GDM1 (cell line): Measurements from ENCODE around the gene TSPAN31.

Experiments
- DNase-seq: peaks from one replicate; lab custom pipeline; 2025; lab: John Stamatoyannopoulos, UW

TSPAN31 gene

DNA sequence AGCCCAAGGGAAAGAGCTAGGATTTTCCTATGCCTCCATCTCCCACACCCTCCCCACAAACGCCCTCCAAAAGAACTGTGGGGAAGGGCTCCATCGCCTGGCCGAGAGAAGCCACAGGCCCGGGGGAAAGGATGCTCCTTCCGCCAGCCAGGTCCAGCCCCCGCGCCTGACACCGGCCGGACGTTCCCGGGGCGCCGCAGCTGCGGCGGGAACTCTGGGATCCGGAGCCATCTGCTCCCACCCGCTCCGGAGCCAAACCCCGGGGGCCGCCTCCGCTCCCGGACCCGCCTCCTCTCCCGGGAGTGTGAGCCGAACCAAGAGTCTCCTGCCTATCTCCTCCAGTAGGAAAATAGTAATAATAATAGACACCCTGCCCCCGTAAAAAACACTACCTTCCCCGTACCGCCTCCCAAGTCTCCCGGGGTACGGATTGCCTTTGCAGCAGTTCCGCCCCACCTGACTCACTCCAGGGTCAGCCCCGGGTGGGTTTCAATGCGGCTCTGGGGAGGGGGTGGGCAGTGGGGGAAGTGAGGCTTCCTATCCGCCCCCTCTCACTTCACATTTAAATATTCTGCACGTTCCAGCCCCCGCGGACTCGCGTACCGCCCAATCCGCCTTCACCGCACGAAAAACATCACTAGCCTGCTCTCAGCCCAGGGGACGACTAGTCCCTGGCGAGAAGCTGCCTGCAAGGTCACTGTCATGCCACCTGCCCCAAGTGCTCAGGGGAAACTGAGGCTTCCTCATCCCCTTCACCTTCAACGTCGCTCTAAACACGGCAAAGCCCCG lies 8.7 kb upstream of the TSPAN31 start:
- DNase-seq = no peak

DNA sequence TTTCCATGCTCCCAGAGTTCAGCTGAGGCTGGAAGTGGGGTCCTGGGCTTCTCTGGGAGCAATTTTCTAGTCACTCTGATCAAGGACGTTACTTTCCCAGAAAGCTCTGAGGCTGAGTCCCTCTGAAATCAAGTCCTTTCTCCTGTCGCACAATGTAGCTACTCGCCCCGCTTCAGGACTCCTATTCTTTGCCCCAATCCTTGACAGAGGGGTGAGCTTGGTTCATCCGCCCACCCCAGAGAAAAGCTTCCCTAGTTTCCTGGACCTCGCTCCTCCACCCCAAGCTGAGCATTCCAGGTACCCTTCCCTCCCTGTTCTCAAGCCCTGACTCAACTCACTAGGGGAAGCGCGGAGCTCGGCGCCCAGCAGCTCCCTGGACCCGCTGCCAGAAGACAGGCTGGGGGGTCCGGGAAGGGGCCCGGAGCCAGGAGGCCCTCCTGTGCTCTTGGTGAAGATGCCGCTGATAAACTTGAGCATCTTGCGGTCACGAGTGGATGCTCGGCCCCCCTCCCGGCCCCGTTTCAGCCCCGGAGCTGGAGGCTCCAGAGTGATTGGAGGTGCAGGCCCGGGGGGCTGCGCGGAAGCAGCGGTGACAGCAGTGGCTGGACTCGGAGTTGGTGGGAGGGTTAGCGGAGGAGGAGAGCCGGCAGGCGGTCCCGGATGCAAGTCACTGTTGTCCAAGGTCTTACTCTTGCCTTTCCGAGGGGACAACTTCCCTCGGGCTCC lies 7.9 kb upstream of the TSPAN31 start:
- no peak for DNase-seq

- DNase-seq = no peak
These were observed 7.1 kb upstream of the TSPAN31 start for GRCh38 chr12:57737467-57738460.

DNA sequence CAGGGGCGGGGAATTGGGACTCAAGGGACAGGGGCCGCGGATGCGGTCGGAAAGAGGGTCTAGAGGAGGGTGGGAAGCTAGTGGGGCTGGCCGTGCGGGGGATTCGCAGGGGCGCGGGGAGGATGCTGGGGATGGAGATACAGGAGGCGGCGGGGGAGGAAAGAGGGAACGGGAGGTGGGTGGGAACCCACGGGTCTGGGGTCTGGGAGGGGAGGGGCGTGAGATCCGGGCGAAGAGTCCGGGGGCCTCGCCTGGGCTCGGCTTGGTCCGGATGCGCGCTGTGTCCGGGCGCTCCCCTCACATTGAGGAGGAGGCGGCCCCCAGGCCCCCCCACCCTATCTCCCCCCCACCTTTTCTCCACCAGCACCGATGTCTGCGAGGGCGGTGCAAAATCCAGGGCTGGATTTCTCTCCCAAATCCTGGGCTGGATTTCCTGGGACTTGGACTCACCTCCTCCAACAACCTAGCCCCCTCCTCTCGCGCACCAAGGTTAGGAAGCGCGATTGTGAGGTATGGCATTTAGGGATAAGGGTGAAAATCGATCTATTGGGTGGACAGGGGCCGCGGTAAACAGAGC lies 6.1 kb upstream of the TSPAN31 start, which contains the start of gene AGAP2:
AGAP2 (minus strand) TSS at position 82 of the 577 bp plus-strand sequence. CDS start 496 bp downstream, outside the sequence.
- DNase-seq = no peak

DNA sequence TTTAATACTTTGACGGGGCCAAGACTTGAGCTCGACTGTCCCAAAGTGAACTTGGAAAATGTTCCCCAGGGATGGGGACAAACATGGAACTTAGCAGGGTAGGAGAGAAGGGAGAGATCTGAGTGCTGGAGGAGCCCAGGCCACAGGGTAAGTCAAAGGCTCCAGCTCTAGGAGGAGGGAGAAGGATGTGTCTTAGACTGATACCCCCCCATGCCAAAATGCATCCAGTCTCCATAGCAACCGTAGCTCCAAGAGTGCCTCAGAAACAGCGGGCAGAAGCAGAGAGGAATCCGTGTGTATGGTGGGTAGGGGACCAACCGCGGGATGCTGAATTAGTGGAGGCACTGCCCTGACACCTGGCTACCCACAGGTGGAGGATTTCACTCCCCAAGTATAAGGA lies 5.5 kb upstream of the TSPAN31 start:
- DNase-seq = no peak

DNA sequence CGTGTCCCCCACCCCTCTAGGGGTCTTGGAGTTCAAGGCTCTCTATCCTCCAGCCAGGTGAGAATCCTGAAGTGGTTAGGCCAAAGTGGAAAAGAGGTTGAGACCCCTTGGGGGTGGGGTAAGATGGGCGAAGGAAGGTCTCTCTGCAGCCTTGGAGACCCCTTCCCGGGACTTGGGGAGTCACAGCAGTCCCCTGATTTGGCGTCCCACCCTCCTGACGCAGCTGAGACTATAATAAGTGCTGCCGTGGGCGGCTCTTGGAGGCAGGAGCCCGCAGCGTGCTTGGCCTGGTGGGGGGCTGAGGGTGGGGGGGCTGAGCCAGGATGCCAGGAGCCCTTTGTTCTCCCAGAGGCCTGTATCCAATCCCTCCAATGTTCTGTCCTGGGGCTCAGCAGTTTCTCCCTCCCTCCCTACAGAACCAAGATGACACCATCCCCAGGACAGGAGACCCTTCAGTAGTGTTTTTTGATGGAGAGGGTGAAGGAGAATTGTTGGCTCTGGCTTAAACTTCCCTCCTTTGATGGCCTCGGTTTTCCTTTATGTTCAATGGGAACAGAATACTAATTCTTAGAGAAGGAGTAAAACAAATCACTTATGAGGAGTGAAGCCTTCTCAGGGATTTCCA lies 4.8 kb upstream of the TSPAN31 start:
- DNase-seq = no peak

DNA sequence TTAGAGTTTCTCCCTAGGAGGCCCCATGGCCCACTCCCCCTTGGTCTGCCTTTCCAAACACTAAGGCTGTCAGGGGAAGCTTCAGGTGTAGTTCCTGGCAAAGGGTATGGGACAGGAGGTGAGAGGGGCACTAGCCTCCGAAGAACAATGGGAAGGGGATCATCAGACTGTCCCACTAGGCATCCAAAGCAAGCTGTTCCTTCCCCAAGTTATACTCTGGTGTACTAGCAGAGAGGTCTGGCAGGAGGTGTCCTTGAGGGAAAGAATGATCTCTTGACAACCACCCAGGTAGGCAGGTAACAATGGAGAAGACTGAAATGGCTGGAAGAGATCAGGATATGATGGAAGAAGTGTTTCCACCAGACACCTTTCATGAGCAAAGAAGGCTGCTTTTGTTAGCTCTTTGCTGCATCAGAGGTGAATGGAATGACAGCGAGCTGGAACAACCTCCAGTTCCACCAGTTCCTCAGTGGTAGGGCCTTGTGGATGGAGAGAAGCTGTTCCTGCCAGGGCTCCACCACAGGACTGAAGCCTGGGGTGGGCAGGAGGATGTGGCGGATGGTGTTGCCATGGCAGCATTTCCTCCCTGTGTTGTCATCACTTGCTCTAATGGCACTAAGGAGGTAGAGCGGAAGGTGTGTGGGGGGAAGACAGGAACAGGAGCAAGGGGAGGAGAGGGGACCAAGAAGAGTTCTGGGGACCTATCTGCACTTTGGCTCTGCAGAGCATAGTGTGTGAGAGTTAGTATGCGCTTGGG lies 4.0 kb upstream of the TSPAN31 start:
- peak; percentile 89 for DNase-seq

DNA sequence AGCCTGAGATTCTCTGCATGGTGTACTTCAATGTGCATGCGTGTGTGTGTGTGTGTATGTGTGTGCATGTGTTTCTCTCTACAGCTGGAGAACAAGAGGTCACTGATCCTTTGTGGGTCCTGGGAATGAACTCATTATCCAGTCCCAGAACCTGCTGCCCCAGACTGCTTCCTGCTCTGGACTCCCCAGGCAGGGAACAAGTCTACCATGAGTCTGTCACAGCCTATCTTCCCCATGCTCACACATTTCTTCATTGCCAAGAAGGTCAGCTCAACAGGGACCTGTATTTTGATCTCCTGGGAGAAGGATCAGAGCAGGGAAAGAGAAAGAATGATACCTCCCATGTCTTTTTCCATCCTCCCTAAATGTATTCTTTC lies 3.4 kb upstream of the TSPAN31 start:
- DNase-seq = no peak

DNA sequence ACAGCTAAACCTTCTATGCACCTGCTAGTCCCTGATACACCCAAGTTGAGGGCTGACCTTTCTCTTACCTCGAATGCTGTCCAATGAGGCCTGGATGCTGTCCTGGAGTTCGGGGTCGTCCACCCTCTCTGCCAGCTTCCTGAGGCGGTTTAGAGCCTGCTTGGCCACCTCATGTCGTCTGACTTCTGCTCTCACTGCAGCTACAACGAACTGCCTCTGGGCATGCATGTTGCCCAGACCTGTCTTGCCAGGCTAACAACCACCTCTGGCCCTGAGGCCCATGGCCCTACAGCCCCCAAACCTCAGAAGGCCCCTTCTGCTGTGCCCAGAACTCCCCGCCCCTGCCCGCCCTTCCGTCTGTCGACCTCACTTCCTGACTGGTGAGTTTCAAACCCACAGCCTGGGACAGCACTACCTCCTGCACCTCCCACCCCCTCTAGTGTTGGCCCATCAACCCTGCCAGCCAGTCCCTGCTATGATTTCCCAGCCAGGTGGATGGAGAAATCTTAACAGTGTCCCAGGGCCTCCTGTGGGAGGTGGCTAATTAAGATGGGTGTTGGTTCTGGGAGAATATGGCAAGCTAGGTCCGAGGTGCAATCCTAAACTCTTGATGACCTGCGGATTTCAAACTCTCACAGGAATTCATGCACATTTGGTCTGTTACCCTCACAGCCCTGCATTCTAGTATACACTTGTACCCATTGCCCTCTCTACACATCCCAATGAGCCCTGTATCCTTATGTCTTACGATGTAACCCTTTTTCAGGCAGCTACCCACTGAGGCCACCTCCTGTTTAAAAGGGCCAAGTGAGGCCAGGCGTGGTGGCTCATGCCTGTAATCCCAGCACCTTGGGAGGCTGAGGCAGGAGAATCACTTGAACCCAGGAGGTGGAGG lies 2.7 kb upstream of the TSPAN31 start:
- peak; percentile 77 for DNase-seq

GRCh38 chr12:57743769-57744168 lies 1.1 kb upstream of the TSPAN31 start:
- DNase-seq = no peak

DNA sequence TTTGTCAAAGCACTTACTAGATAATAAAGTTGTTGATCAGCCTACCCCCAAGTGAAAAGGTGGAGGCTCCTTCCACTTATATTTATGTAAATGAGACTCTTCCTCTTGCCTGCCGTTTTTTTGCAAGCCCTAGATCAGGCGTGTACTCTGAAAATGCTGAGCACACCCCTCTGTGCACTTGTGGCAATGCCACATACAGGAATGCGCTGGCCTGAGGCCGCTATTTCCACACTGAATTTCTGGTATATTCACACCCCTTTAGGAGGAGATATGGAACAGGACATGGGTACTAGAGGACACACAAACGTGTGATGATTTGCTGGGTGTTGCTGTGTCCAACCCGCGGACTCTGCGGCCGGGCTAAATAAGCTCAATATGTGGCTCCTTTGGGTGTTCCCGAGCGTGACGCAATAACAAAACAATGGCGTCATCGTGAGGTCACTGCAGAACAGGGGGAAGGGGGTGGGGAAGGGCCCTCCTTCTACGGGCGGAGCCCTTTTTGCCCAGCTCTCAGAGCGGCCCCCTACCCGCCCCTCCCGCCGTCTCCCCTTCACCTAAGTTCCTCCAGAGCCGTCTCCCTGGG lies 554 bp upstream of the TSPAN31 start:
- peak; percentile 73 for DNase-seq

- DNase-seq = no peak
These were observed 644 bp downstream of the TSPAN31 start for GRCh38 chr12:57745485-57745881.

DNA sequence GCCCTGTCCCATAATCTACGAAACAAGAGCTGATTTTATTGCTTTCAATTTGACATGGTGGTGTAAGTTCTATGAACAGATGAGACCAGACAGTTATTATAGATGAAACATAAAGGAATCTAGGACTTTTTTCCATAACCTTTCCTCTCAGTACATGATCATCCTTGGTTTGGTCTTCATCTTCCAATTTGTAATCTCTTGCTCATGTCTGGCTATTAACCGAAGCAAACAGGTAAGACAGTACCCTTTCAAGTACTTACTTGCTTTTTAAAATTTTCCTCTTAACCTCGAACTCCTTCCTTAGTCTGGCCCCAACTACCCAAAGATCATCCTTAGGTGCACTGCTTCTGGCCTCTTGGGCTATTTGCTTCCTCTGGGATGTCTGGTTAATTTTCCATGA lies 1.2 kb downstream of the TSPAN31 start:
- no peak for DNase-seq

DNA sequence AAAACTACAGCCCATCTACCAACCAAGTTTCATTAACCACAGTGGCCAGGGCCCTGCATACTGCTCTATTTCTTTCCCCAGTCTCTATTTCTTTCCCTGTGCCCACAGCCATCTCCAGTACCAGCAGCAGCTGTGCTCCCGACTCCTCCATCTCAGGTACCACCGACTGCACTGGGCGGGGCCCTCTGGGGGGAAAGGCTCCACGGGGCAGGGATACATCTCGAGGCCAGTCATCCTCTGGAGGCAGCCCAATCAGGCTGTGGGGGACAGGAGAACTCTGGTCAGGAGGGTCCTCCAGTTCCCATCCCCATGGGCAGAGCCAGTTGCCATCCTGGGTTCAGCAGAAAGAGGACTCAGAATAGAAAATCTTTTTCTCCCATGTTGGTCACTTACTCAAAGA lies 4.2 kb downstream of the TSPAN31 start:
- DNase-seq = no peak

GRCh38 chr12:57750561-57751431 lies 6.0 kb downstream of the TSPAN31 start:
- DNase-seq = no peak

GRCh38 chr12:57751432-57751787 lies 6.6 kb downstream of the TSPAN31 start:
- no peak for DNase-seq

DNA sequence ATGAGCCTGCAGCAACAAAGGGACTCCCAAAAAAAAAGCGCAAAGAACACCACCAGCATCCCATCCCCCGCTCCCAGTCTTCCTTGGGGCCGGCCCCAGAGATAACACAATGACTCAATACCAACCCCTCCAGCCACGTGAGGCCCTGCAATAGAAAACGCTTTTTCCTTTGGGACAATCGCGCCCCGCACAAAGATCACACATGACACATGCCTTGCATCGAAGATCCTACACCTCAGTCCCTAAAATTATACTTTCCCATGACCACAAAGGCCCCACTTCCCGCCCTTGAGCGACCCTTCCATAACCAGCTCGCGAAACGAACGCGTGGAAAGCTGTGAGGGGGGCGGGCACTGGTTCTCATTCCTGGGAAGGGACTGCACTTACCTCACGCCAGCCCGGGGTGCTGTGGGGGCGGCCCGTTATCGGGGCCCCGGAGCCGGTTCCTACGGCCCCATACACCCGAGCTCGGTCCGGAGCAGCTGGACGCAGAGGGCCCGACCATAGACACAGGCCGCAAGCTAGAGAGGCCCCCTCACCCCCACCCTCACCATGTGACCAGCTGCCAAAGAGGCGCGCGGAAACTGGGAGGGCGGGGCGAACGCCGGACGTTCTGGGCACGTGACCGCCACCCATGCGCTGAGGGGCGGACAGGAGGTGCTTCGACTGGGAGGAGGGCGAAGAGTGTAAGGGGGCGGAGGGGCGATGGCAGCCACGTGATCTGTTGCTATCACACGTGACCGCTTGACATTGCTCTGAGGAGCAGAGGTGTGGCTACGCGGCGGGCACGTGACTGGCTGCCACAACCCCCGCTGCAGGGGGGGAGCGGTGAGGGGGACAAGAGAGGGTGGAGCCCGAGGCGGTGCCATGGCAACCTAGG lies 7.2 kb downstream of the TSPAN31 start, which contains the start of gene CDK4:
CDK4 (minus strand) TSS at position 523 of the 880 bp plus-strand sequence. CDS start 593 bp downstream, outside the sequence.
- peak; percentile 100 for DNase-seq
